ENCODE data around the gene SLC22A23.

GRCh38 chr6:3456395-3456897 lies 404 bp downstream of the SLC22A23 start:
- no peak for TF ChIP-seq POLR2A (IDR thresholded peaks at IDR 0.05; ENCODE audit: low read depth, low read length)
- no peak for TF ChIP-seq POLR2AphosphoS5 (IDR thresholded peaks at IDR 0.05; ENCODE audit: low read depth, low read length)
- TF ChIP-seq TAF1 (IDR thresholded peaks at IDR 0.05; ENCODE audit: borderline replicate concordance, low read depth, low read length) = no peak

Data from GM12892 (cell line).